C4-2B (cell line): ENCODE data around the gene AKR1C4.
A peak's percentile ranks its signal among the peaks of the same experiment; 100 is the strongest.
"Not testable (repeated sequence)": the region's sequence is repeated elsewhere in the genome, so short reads cannot be mapped to it uniquely, and the experiment has no call there.

Experiments used
- H3K27ac ChIP-seq: fragments of 450-650 bp; 2 replicates; pipeline ENCODE4 v1.5.1; 2017
- ZFX ChIP-seq: fragments of 450-650 bp; IDR thresholded peaks from 2 replicates; pipeline ENCODE4 v1.6.1; 2017
- TF ChIP-seq, protein P1 (sequence below): fragments of 450-650 bp; conservative IDR thresholded peaks from 2 replicates; pipeline ENCODE4 v1.5.1; 2017; ENCODE audit warnings: mild to moderate bottlenecking

The AKR1C4 gene

GRCh38 chr10:5233324-5233723, 36.7 kb downstream of the AKR1C4 start:
- TF ChIP-seq ZFX, result no peak
- TF ChIP-seq, protein P1, sequence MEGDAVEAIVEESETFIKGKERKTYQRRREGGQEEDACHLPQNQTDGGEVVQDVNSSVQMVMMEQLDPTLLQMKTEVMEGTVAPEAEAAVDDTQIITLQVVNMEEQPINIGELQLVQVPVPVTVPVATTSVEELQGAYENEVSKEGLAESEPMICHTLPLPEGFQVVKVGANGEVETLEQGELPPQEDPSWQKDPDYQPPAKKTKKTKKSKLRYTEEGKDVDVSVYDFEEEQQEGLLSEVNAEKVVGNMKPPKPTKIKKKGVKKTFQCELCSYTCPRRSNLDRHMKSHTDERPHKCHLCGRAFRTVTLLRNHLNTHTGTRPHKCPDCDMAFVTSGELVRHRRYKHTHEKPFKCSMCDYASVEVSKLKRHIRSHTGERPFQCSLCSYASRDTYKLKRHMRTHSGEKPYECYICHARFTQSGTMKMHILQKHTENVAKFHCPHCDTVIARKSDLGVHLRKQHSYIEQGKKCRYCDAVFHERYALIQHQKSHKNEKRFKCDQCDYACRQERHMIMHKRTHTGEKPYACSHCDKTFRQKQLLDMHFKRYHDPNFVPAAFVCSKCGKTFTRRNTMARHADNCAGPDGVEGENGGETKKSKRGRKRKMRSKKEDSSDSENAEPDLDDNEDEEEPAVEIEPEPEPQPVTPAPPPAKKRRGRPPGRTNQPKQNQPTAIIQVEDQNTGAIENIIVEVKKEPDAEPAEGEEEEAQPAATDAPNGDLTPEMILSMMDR, result no peak
- no peak overlapping the region for H3K27ac ChIP-seq

GRCh38 chr10:5234106-5234860, 37.6 kb downstream of the AKR1C4 start:
- peak overlapping the region; percentile 30 for H3K27ac ChIP-seq
- no peak for TF ChIP-seq ZFX
- TF ChIP-seq, protein P1, result no peak

DNA sequence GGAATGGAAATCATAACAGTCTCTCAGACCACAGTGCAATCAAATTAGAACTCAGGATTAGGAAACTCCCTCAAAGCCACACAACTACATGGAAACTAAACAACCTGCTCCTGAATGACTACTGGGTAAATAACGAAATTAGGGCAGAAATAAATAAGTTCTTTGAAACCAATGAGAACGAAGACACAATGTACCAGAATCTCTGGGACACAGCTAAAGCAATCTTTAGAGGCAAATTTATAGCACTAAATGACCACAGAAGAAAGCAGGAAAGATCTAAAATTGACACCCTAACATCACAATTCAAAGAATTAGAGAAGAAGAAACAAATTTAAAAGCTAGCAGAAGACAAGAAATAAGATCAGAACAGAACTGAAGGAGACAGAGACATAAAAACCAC, 40.9 kb downstream of the AKR1C4 start:
- H3K27ac ChIP-seq, result not testable (repeated sequence)

GRCh38 chr10:5242585-5242984, 45.9 kb downstream of the AKR1C4 start:
- no peak for TF ChIP-seq ZFX
- TF ChIP-seq, protein P1, result no peak
- no peak overlapping the region for H3K27ac ChIP-seq

- H3K27ac ChIP-seq, result no peak overlapping the region
- no peak for TF ChIP-seq ZFX
- TF ChIP-seq, protein P1, result no peak
These were observed 46.9 kb downstream of the AKR1C4 start for GRCh38 chr10:5243521-5243987.

DNA sequence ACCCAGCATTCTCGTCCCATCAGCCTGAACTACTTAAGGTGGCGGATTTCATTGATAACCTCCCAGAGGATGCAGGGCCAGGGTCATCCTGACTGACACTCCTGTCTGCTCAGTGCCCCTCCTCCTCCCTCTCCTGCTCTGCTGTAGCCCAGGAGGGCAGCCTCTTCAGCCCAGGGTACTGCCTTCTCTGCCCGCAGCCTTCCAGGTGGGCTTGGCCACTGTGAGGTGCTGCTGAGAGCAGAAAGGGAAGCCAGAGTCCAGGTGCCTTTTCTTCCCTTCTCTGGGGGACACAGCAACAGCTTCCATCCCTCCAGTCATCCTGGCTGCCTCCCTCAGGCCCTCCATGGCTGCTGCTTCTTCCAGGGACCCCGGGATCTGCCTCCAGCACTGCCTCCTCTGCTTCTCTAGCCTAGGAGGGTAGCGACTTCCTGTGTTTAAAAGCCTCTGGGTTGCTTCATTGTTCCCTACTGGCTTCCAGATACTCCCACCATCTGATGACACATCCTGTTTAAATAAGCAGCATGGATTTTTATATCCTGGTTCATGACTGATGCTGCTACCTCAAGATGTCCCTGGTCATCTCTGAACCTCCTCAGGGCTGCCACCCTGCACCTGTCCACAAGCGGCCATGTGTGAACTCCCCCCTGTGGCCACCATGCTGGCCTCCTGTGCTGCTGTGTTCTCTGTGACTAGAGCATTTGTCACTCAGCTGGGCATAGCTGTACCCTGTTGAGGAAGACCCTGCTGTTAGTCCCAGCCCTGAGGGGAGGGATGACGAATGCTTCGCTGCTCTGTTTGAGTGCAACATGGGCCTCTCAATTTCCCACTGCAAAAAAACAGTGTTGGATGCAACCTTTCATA, 55.8 kb downstream of the AKR1C4 start:
- TF ChIP-seq ZFX, result no peak
- TF ChIP-seq, protein P1, result no peak
- no peak overlapping the region for H3K27ac ChIP-seq

- TF ChIP-seq, protein P1, result no peak
- TF ChIP-seq ZFX, result no peak
- no peak overlapping the region for H3K27ac ChIP-seq
These were observed 57.9 kb downstream of the AKR1C4 start for GRCh38 chr10:5254488-5254887.

GRCh38 chr10:5257768-5258167, 61.1 kb downstream of the AKR1C4 start:
- H3K27ac ChIP-seq, result not testable (repeated sequence)
